GM21619 (cell line): ENCODE results near the gene GOLGB1.
A peak's percentile ranks its signal among the peaks of the same experiment; 100 is the strongest.
"Not testable (repeated sequence)": the region's sequence is repeated elsewhere in the genome, so short reads cannot be mapped to it uniquely, and the experiment has no call there.

Experiments used
- ATAC-seq: cut with Tn5 transposase; IDR thresholded peaks from one replicate; pipeline ENCODE4 v1.9.1; 2021; ENCODE audit not compliant: unreplicated experiment

Gene GOLGB1

GRCh38 chr3:121749276-121750086 is at the start of gene GOLGB1:
TSS of gene GOLGB1 (minus strand) at chr3:121749741. CDS start at chr3:121730971, 18,770 bp downstream.
- peak; percentile 98 for ATAC-seq

GRCh38 chr3:121796970-121797369 is 47.4 kb upstream of the GOLGB1 start:
- no peak for ATAC-seq

- no peak for ATAC-seq
These were observed 44.9 kb upstream of the GOLGB1 start for GRCh38 chr3:121794264-121794983.

GRCh38 chr3:121793078-121793477 is 43.5 kb upstream of the GOLGB1 start:
- peak; percentile 64 for ATAC-seq

- no peak for ATAC-seq
These were observed 36.9 kb upstream of the GOLGB1 start for GRCh38 chr3:121786485-121786884.

GRCh38 chr3:121782784-121783183 is 33.2 kb upstream of the GOLGB1 start:
- not testable (repeated sequence) for ATAC-seq

GRCh38 chr3:121781611-121782010 is 32.1 kb upstream of the GOLGB1 start:
- no peak for ATAC-seq

- not testable (repeated sequence) for ATAC-seq
These were observed 25.6 kb upstream of the GOLGB1 start for GRCh38 chr3:121775095-121775494.

- ATAC-seq, result no peak
These were observed 19.7 kb upstream of the GOLGB1 start for GRCh38 chr3:121769246-121769645.

GRCh38 chr3:121768452-121768851 is 18.9 kb upstream of the GOLGB1 start:
- no peak for ATAC-seq

GRCh38 chr3:121759541-121760202 is 10.1 kb upstream of the GOLGB1 start:
- ATAC-seq, result no peak

- no peak for ATAC-seq
These were observed 9.3 kb upstream of the GOLGB1 start for GRCh38 chr3:121758727-121759450.

GRCh38 chr3:121757812-121758545 is 8.4 kb upstream of the GOLGB1 start:
- no peak for ATAC-seq

GRCh38 chr3:121757087-121757811 is 7.7 kb upstream of the GOLGB1 start:
- ATAC-seq, result no peak

- ATAC-seq, result no peak
These were observed 3.2 kb upstream of the GOLGB1 start for GRCh38 chr3:121752772-121753171.

GRCh38 chr3:121752261-121752660 is 2.7 kb upstream of the GOLGB1 start:
- ATAC-seq, result no peak

- ATAC-seq, result no peak
These were observed 510 bp upstream of the GOLGB1 start for GRCh38 chr3:121750087-121750415.

GRCh38 chr3:121748680-121749275 is 763 bp downstream of the GOLGB1 start:
- ATAC-seq, result peak; percentile 17

GRCh38 chr3:121747976-121748375 is 1.6 kb downstream of the GOLGB1 start:
- no peak for ATAC-seq
